Measurements from ENCODE around the gene GARRE1. TPM values are rescaled to one million over a fixed set of nuclear protein-coding genes. Genes with fewer than 3 reads are reported as not detected.

Gene GARRE1
- polyA plus RNA-seq, 1 experiment: 17.6 TPM

- Histone ChIP-seq H3K9me3 (ENCODE audit: control insufficient read depth, insufficient read depth, low read length) (no peaks in the 10 kb centered on the region), H3K4me3 (ENCODE audit: low read depth, low read length) (no peak overlapping the region), H3K27ac (ENCODE audit: low read depth, low read length) (peak overlapping the region; percentile 68), H3K27me3 (ENCODE audit: control insufficient read depth, insufficient read depth, low read length) (no peaks in the 10 kb centered on the region)
- no peak for TF ChIP-seq CTCF (IDR thresholded peaks at IDR 0.05; ENCODE audit: low read depth, low read length)
- CTCF ChIA-PET: interaction anchor here (0.7 to 1.6 kb wide), 2 partner anchors 9 to 68 kb away, joined by 3 to 10 read pairs; no protein-coding TSS in a partner anchor
- POLR2A ChIA-PET: interaction anchor here (2.3 kb wide), 1 partner anchor 9 kb away, joined by 10 read pairs; no protein-coding TSS in a partner anchor
- no peak for DNase-seq (ENCODE audit: low read depth, low spot score)
Observed at GRCh38 chr19:34269968-34270621, 15.7 kb downstream of the GARRE1 start.

- ChIA-PET CTCF (interaction anchor here (3.1 kb wide), 1 partner anchor 11 kb away, joined by 16 read pairs; no protein-coding TSS in a partner anchor), POLR2A (interaction anchor here (1.3 to 2.6 kb wide), 2 partner anchors 11 to 40 kb away, joined by 3 to 35 read pairs; no protein-coding TSS in a partner anchor)
- no peak overlapping the region for H3K4me3 ChIP-seq (ENCODE audit: low read depth, low read length)
- H3K27me3 ChIP-seq (ENCODE audit: control insufficient read depth, insufficient read depth, low read length): no peaks in the 10 kb centered on the region
- TF ChIP-seq CTCF (IDR thresholded peaks at IDR 0.05; ENCODE audit: low read depth, low read length): no peak
- no peak for DNase-seq (ENCODE audit: low read depth, low spot score)
- no peaks in the 10 kb centered on the region for H3K9me3 ChIP-seq (ENCODE audit: control insufficient read depth, insufficient read depth, low read length)
- peak overlapping the region; percentile 94 for H3K27ac ChIP-seq (ENCODE audit: low read depth, low read length)
Observed at GRCh38 chr19:34273121-34273520, 18.8 kb downstream of the GARRE1 start.

GRCh38 chr19:34274284-34274826 is 20.0 kb downstream of the GARRE1 start:
- CTCF ChIA-PET: interaction anchor here (1.0 to 3.1 kb wide), 4 partner anchors 8 to 48 kb away, joined by 3 to 16 read pairs (median 5); no protein-coding TSS in a partner anchor
- no peak; the same call in 1 of the 2 replicates for TF ChIP-seq CTCF (IDR thresholded peaks at IDR 0.05; ENCODE audit: low read depth, low read length)
- Histone ChIP-seq H3K4me3 (ENCODE audit: low read depth, low read length) (peak overlapping the region; percentile 15; the same call in 1 of the 2 replicates), H3K27ac (ENCODE audit: low read depth, low read length) (peak overlapping the region; percentile 94), H3K27me3 (ENCODE audit: control insufficient read depth, insufficient read depth, low read length) (no peaks in the 10 kb centered on the region), H3K9me3 (ENCODE audit: control insufficient read depth, insufficient read depth, low read length) (peaks cover 4% of the 10 kb centered on the region)
- POLR2A ChIA-PET: interaction anchor here (1.1 to 2.6 kb wide), 5 partner anchors 13 to 56 kb away, joined by 3 to 35 read pairs (median 6); no protein-coding TSS in a partner anchor
- DNase-seq (ENCODE audit: low read depth, low spot score): no peak

GRCh38 chr19:34274827-34275625 is 20.7 kb downstream of the GARRE1 start:
- H3K4me3 ChIP-seq (ENCODE audit: low read depth, low read length): no peak overlapping the region
- H3K9me3 ChIP-seq (ENCODE audit: control insufficient read depth, insufficient read depth, low read length): peaks cover 4% of the 10 kb centered on the region
- TF ChIP-seq CTCF (IDR thresholded peaks at IDR 0.05; ENCODE audit: low read depth, low read length): peak; percentile 25; the same call in 1 of the 2 replicates
- H3K27me3 ChIP-seq (ENCODE audit: control insufficient read depth, insufficient read depth, low read length): no peaks in the 10 kb centered on the region
- ChIA-PET POLR2A (interaction anchor here (0.7 to 2.6 kb wide), 5 partner anchors 13 to 103 kb away, joined by 3 to 35 read pairs (median 6); no protein-coding TSS in a partner anchor), CTCF (interaction anchor here (1.0 to 3.1 kb wide), 4 partner anchors 9 to 49 kb away, joined by 3 to 16 read pairs (median 5); no protein-coding TSS in a partner anchor)
- H3K27ac ChIP-seq (ENCODE audit: low read depth, low read length): peak overlapping the region; percentile 94
- DNase-seq (ENCODE audit: low read depth, low spot score): peak; percentile 72
